Right renal pelvis (tissue), 4 donors: ENCODE data around the gene TMEM150A. TPM values are rescaled to one million over a fixed set of nuclear protein-coding genes. Genes with fewer than 3 reads are reported as not detected.
A peak's percentile ranks its signal among the peaks of the same experiment; 100 is the strongest.
"Not testable (repeated sequence)": the region's sequence is repeated elsewhere in the genome, so short reads cannot be mapped to it uniquely, and the experiment has no call there.

ENCODE experiments used
- DNase-seq, 4 donors: peaks; one replicate each; pipeline ENCODE4 v3.0.0-alpha.2; 2013; ENCODE audit warnings: low read depth in 4 of 4, low spot score in 3 of 4, missing footprints in 1 of 4
- polyA plus RNA-seq, 4 donors: library from polyadenylated mRNA; unstranded; fragments of 120-200 nt; gene quantifications; one replicate each; pipeline ENCODE4 v1.2.1, GENCODE V29; 2013; ENCODE audit not compliant: insufficient read length in 4 of 4

The TMEM150A gene
- polyA plus RNA-seq, 4 donors, result 35.1 to 43.3 (median 37.9) TPM

DNA sequence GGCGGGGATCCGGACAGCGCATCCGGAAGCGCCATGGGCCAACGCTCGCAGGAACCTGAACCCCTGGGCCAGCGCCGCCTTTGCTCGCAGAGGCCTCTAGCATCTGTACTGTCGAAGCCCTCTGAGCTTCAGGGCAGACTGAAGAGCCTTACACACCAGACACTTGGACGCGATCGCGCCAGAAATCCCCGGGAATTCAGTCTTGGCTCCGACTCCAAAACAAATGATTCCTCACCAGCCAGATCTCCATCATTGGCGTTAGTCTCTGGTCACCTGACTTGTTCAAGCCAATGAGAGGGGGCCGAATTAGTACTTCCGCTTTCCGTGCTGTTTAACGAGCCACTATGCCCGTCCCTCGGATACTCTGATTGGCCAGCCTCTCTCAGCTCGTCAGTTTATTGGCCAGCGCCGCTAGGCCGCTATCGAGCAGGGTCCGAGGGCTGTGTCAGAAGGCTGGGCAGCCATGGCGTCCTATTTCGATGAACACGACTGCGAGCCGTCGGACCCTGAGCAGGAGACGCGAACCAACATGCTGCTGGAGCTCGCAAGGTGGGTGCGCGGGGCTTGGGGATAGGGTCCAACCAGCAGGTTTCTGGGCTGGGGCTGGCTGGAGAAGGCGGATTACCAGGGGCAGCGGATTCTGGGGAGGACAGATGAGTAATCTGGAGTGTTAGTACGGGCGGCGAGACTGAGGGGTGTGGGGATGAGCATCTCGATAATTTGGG, 7.0 kb downstream of the TMEM150A start, which contains the start of gene RNF181:
TSS of gene RNF181 (plus strand) at position 445 of the 725 bp plus-strand sequence. CDS start at position 464, 19 bp downstream.
- DNase-seq, result peak; percentile 89 to 96 (median 94)

DNA sequence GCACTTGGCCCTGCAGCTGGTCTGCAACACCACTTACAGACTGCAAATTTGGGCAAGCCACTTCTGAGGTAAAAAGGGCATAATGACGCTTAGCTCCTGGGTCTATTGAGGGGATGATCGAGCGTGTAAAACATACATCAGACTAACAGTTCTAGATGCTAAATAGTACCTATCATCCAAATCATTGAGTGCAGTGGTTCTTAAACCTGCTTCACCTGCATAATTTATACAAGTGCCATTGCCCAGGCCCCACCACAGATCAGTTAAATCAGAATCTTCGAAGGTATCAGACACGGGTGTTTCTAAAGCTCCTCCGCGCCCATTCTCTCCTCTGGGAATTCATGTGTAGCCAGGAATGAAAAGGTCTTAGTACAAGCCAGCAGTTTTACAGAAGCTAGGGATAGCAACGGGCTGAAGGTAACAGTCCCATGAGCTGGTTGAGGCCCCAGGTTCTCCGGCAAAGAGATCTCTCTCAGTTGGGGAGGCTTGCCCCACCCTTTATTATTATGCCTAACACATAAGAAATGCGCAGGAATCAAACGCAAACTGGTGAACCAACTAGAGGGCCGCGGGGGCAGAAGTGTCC, 7.7 kb downstream of the TMEM150A start:
- no peak for DNase-seq

DNA sequence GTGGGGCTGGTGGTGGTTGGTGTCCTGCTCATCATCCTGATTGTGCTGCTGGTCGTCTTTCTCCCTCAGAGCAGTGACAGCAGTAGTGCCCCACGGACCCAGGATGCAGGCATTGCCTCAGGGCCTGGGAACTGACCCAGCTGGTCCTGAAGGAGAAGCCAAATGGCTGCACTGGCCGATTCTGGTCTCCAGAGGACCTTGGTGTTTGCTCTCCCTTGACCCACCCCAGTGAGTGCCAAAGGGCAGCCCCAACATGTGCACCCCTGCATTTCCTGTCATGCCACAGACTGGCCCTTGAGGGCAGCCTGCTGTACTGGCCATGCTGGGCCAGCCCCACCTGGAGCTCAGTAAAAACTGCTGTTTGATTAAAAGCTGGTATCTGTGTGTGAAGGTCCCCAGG, 9.5 kb downstream of the TMEM150A start:
- no peak for DNase-seq

DNA sequence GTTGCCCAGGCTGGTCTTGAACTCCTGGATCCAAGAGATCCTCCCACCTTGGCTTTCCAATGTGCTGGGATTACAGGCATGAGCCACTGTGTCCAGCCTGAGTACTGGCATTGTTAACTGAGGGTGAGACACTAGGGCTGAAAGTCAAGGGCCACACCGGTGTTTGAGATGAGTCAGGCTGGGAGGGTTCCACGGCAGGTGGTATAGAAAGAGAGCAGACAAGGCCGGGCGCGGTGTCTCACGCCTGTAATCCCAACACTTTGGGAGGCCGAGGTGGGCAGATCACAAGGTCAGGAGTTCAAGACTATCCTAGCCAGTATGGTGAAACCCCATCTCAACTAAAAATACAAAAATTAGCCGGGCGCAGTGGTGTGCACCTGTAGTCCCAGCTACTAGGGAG, 10.2 kb downstream of the TMEM150A start:
- not testable (repeated sequence) for DNase-seq

DNA sequence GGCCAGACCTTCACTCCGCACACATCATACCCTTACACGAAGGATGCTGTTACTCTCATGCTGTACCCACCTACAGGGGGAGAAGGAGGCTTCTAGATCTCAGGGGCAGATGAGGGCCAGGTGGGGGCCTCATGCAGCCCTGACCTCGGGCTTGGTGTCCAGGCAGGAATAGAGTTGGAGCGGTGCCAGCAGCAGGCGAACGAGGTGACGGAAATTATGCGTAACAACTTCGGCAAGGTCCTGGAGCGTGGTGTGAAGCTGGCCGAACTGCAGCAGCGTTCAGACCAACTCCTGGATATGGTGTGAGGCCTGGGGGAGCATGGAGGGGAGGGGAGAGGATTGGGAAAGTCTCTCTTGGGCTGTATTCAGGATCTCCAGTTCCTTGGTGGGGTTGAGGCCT, 10.9 kb downstream of the TMEM150A start:
- DNase-seq, result no peak

GRCh38 chr2:85590950-85591349, 11.5 kb downstream of the TMEM150A start:
- no peak for DNase-seq

DNA sequence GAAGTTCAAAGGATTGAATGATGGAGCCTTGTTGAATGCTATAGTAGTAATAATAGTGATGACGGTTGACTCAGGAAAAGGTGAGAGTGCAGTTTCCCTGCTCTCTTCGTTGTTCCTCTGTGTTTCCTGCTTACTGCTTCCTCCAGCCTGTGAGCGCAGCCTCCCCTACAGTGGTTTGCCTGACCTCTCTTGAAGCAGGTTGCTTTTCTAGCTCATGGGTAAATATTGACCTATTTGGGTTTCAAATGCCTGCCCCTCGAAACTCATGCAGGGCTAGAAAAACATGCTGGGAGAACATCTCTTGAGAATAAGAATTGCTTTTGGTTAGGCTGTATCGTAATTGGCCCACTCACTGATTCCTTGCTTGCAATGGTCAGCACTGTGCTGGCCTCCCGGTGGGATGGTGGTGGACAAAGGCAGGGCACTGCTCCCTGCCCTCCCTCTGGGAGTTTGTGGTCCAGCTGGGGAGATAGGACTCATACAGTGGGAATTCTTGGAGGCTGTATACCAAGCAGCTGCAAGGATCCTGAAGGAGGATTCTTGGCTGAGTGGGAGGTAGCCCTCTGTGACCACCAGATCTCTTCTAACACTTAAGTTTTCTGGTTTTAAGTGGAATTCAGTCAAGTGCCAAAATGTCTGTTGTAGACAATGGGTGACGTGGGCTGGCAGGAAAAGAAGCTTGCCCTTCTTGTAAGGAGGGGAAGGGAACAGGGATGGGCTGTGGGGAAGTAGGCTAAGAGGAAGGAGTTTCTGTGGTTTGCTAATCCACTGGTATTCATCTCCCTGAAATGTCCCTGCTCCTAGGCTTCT, 12.3 kb downstream of the TMEM150A start:
- DNase-seq, result no peak

DNA sequence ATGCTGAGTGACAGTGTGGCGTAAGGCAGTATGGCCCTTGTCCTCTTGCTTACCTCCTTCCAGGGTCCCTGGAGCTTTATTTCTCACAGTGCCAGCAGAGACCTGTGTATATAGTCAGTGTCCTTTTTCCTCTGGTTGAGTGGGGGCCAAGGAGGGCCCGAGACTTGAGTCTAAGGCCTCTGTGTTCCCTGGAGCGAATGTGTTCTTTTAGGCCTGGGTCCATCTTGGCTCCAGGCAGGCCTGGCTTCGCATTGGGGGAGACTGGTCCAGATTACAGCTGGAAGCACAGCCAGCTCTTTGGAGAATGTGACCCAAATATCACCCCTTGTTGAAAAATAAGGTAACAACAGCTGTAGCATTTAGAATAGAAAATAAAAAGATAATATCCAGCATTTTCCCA, 13.3 kb downstream of the TMEM150A start:
- no peak for DNase-seq

GRCh38 chr2:85588645-85589044, 13.9 kb downstream of the TMEM150A start:
- no peak for DNase-seq

GRCh38 chr2:85588236-85588635, 14.3 kb downstream of the TMEM150A start:
- no peak for DNase-seq

GRCh38 chr2:85585781-85586105, 16.8 kb downstream of the TMEM150A start:
- DNase-seq, result no peak

- DNase-seq, result no peak
Observed at GRCh38 chr2:85584857-85585780, 17.4 kb downstream of the TMEM150A start.

DNA sequence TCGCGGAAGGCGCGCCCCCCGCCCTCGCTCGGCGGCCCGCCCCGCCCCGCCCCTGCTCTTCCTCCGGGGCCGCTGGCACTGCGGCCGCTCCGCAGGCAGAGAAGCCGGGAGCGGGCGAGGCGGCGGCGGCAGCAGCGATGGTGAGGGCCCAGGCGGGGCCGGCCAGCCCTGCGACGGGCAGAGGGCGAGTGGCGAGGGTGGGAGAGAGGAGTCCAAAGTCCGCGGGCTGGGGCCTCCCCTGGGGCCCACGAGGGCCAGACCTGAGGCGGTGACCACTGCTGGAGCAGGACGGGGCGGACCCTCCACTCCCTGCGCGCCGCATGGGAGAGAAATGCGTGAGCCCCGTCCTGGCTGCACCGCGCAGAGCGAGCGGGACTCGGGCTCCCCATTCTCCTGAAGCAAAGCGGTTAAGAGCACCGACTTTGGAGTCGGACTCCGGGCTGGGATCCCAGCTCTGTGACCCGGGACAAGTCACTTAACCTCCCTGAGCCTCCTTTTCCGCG, 18.1 kb downstream of the TMEM150A start, which contains the start of gene VAMP5:
TSS of gene VAMP5 (plus strand) at position 78 of the 503 bp plus-strand sequence. CDS start at position 138, 60 bp downstream.
- DNase-seq, result no peak

DNA sequence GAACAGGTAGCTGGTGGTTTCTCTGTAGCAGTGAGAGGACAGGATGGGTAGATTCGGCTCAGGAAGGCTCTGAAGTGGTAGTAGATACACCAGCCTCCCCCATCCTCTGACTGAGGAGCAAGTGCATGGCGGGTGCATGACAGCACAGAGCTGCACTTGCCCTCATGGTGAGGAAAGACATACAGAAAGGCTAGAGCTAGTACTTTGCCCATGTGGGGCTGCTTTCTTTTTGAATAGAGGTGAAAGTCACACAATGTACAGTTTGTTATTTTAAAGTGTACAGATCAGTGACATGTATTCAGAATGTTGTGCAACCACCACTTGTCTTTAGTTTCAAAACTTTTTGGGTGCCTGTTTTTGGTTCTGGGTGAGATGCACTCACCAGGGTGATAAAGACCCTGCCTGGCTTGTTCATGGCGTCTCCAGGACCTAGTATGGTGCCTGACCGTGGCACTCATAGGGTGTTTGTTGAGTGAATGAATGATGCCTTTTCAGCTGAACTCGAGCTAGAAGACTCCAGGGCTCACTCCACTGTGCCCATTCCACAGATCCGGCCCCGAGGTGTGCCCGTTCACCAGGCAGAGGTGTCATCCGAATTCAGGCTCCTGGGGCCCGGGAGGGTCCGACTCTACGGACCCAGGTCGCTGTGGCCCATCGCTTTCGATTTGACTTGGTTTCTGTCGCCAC, 18.7 kb downstream of the TMEM150A start:
- DNase-seq, result no peak

DNA sequence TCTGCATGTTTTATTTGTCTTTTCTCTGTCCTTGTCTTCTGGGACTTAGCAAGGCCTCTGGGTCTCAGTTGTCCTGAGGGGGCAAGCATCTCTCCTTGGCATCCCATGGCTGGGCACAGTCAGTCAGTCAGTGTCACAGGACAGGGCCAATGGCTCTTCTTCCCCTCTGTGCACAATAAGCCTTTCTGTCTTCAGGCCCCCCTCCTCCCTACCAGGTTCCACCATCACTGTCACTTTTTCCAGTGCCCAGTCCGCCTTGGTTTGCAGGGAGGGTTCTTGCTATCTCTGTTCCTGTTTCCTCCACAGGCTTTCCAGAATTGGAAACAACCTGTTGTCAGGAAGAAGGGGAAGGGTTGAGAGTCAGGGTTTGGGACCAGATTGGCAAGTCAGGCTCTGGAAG, 20.0 kb downstream of the TMEM150A start:
- DNase-seq, result no peak

- no peak for DNase-seq
Observed at GRCh38 chr2:85580206-85580605, 22.3 kb downstream of the TMEM150A start.

DNA sequence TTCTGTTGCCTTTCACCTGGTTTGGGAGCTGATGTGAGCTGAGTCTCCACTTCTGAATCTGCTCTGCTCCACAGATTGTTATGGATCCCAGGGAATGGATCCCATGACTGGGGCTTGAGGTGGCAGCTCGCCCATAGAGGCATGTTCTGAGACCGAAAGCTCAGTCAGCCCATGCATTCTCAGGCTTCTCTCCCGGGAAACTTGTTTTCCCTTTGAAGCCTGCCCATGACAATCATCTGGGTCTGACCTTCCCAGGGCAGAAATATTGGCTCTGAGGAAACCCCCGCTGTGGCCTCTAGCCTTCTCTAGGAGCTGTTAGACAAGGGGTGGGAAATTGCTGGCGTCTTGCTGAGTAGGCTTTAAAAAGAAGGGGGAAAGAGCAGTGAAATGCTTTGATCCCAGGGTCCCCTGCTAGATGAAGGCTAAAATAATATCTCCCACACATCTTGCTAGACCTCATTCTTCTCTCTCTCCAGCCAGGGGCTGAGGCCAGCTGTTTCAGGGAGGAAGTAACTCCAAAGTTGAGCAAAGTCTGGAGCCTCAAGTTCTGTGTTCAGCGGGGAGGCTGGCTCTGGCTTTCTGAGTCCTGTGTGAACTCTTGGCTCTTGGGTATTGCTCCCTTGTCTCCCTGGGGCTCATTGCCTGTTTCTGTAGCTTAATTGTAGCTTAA, 23.1 kb downstream of the TMEM150A start:
- no peak for DNase-seq

DNA sequence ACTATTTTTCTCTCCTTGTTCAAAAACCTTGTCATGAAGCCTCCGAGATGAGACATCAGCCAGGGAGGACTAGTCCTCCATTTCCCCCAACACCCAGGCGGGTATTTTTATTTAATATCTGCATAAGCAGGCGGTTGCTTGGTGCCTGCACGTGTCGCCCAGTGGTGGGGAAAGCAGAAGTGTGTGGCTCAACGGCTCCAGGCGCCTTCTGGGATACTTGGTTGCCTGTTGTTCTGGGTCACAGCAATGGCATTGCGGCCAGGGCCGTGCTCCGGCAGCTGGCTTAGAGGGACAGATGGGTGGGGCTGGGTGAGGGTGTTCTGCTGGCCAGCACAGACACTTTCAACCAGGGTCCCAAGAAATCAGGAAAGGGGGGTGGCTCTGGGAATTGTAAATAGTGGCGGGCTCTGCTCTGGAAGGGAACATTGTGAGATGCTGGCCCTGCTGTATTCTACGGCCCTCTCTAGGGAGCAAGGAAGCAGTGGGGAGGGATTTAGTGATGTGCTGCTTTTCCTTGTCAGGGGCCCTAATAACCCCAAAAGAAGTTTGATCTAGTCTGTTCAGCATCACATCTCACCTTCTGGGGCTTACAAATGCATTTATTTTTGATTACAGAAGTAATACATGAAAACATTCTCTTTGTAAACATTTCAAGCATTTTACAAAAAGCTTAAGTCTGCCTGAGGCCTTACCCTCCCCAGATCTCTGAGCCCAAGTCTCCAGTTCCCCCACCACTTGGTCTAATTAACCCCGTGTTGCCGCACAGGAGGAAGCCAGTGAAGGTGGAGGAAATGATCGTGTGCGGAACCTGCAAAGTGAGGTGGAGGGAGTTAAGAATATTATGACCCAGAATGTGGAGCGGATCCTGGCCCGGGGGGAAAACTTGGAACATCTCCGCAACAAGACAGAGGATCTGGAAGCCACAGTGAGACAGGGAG, 24.0 kb downstream of the TMEM150A start:
- DNase-seq, result no peak
